K562 (cell line): ENCODE data around the gene OMG. TPM values are rescaled to one million over a fixed set of nuclear protein-coding genes. Genes with fewer than 3 reads are reported as not detected.

ENCODE experiments used
- ATAC-seq: fragments of 200-7000 bp; cut with Tn5 transposase; 3 replicates; pipeline ENCODE4 v1.9.1; 2020; ENCODE audit warnings: moderate library complexity
- BruUV-seq: library from RNA; stranded (reverse); fragments of 400-500 nt; replicated peaks from 2 replicates; lab custom pipeline; 2021; lab: Mats Ljungman, UMichigan
- CTCF ChIA-PET: fragments of 300-600 bp; formaldehyde crosslinking; extraction: SDS; loops from one replicate; lab custom pipeline; 2021; ENCODE audit warnings: low intra/inter-chr PET ratio; lab: Yijun Ruan, JAX
- POLR2A ChIA-PET: fragments of 300-600, 350-650 bp; sonication (Branson Sonifier 250); formaldehyde crosslinking; extraction: SDS; loops from one replicate; lab custom pipeline; 2021; ENCODE audit warnings: antibody characterized with exemption, inconsistent platforms; lab: Yijun Ruan, JAX
- DNase-seq, 4 experiments: peaks; one replicate each; pipeline versions ENCODE4 v3.0.0 to v3.0.0-alpha.2; 2011 to 2018; ENCODE audit warnings: low spot score in 3 of 4, mixed read lengths in 3 of 4; ENCODE audit errors: extremely low read depth in 1 of 4
- FAIRE-seq: peaks from 2 replicates; lab custom pipeline; 2011; peaks lifted over from hg19 to GRCh38; lab: Jason Lieb, UNC
- H2AFZ ChIP-seq: 2 replicates; pipeline ENCODE4 v1.6.0; 2011; ENCODE audit warnings: low read depth, low read length, control low read depth, inconsistent platforms
- H3K27ac ChIP-seq: fragments of 200-600 bp; 3 replicates; pipeline ENCODE4 v1.8.0; 2011; ENCODE audit warnings: low read depth, mild to moderate bottlenecking, control low read depth, inconsistent platforms, low read length, moderate library complexity, mixed read lengths; ENCODE audit errors: extremely low read depth
- H3K27me3 ChIP-seq, 2 experiments: fragments of 300-600 bp in 1 of 2; 2 replicates in 1 of 2; 3 replicates in 1 of 2; pipeline versions ENCODE4 v1.6.0 to v1.8.0; 2011; ENCODE audit warnings: inconsistent platforms in 2 of 2, low read length in 2 of 2, mild to moderate bottlenecking in 1 of 2, mixed read lengths in 1 of 2, moderate library complexity in 1 of 2; ENCODE audit not compliant: control insufficient read depth in 2 of 2, insufficient read depth in 2 of 2
- H3K36me3 ChIP-seq: fragments of 300-600 bp; 3 replicates; pipeline ENCODE4 v1.8.0; 2011; ENCODE audit warnings: mild to moderate bottlenecking, low read length, inconsistent platforms; ENCODE audit not compliant: control insufficient read depth, insufficient read depth
- H3K4me1 ChIP-seq, 2 experiments: fragments of 200-600 bp in 1 of 2; replicated peaks in 1 of 2; 2 replicates in 1 of 2; 3 replicates in 1 of 2; pipeline versions ENCODE4 v1.5.1 to v1.8.0; 2011; ENCODE audit warnings: inconsistent platforms in 2 of 2, low read length in 2 of 2, mild to moderate bottlenecking in 1 of 2, mixed read lengths in 1 of 2, moderate library complexity in 1 of 2; ENCODE audit not compliant: control insufficient read depth in 2 of 2, insufficient read depth in 2 of 2
- H3K4me2 ChIP-seq: 2 replicates; pipeline ENCODE4 v1.6.1; 2011; ENCODE audit warnings: low read length, control low read depth, inconsistent platforms, mixed read lengths; ENCODE audit not compliant: insufficient read depth
- H3K4me3 ChIP-seq: fragments of 200-600 bp; sonication (generic), shearing (Covaris generic); 2 replicates; pipeline ENCODE4 v1.5.1; 2016; ENCODE audit warnings: control low read depth, inconsistent platforms
- H3K79me2 ChIP-seq: fragments of 200-600 bp; 3 replicates; pipeline ENCODE4 v1.8.0; 2011; ENCODE audit warnings: low read length, inconsistent platforms; ENCODE audit not compliant: control insufficient read depth, insufficient read depth
- H3K9ac ChIP-seq, 2 experiments: 2 replicates each; pipeline versions ENCODE4 v1.6.0 to v1.6.1; 2011; ENCODE audit warnings: low read depth in 2 of 2, low read length in 2 of 2, control low read depth in 1 of 2, inconsistent platforms in 1 of 2, mild to moderate bottlenecking in 1 of 2, mixed read lengths in 1 of 2; ENCODE audit not compliant: insufficient read depth in 1 of 2
- H3K9me1 ChIP-seq: one replicate; pipeline ENCODE4 v1.6.0; 2011; ENCODE audit warnings: inconsistent platforms, mild to moderate bottlenecking, low read length, moderate library complexity; ENCODE audit not compliant: control insufficient read depth, insufficient read depth
- H3K9me3 ChIP-seq: replicated peaks from 2 replicates; pipeline ENCODE4 v1.5.1; 2011; ENCODE audit warnings: low read depth, low read length, inconsistent platforms; ENCODE audit not compliant: control insufficient read depth, insufficient read depth
- H4K20me1 ChIP-seq: replicated peaks from 2 replicates; pipeline ENCODE4 v1.6.1; 2011; ENCODE audit warnings: low read length, inconsistent platforms, mixed read lengths; ENCODE audit not compliant: control insufficient read depth, insufficient read depth
- CHD4 ChIP-seq: fragments of 200-600 bp; sonication (generic); IDR thresholded peaks from 3 replicates; pipeline ENCODE4 v1.6.1; 2012; ENCODE audit warnings: low read depth, mild to moderate bottlenecking, mixed read lengths, low read length, inconsistent platforms; ENCODE audit not compliant: insufficient read depth, insufficient replicate concordance, poor library complexity, severe bottlenecking
- EWSR1 ChIP-seq: fragments of 450-650 bp; IDR thresholded peaks from 2 replicates; pipeline ENCODE4 v1.6.1; 2018; ENCODE audit warnings: borderline replicate concordance, mild to moderate bottlenecking, low read depth, moderate library complexity; ENCODE audit not compliant: partially characterized antibody
- MAFK ChIP-seq: IDR thresholded peaks from 2 replicates; pipeline ENCODE4 v1.6.1; 2011; ENCODE audit warnings: low read length, improper control_type of control experiment
- NFIX ChIP-seq: fragments of 250-450 bp; sonication (Bioruptor Pico); IDR thresholded peaks from 2 replicates; pipeline ENCODE4 v1.4.0; 2020; ENCODE audit warnings: low read depth, mild to moderate bottlenecking, moderate library complexity
- POLR2A ChIP-seq: fragments of 450-650 bp; conservative IDR thresholded peaks from 2 replicates; pipeline ENCODE4 v1.6.1; 2016
- RFX5 ChIP-seq: IDR thresholded peaks from 2 replicates; pipeline ENCODE4 v1.6.1; 2011; ENCODE audit warnings: low read depth, mild to moderate bottlenecking, improper control_type of control experiment, low read length
- WGBS: fragments of 100-300 bp; shearing (Covaris generic); methylation state at CpG from one replicate; pipeline ENCODE4 v1.1.6; 2016; ENCODE audit warnings: low coverage, mixed read lengths; ENCODE audit not compliant: insufficient coverage; ENCODE audit errors: missing lambda C conversion rate; 5-methylcytosine and 5-hydroxymethylcytosine counted together
- in situ Hi-C: fragments of 300-500 bp; cut with MboI; formaldehyde crosslinking; loops from 4 replicates; pipeline ENCODE4 v1.15.0; 2018; ENCODE audit warnings: inconsistent platforms, mixed read lengths
- intact Hi-C: fragments of 100-400 bp; cut with micrococcal nuclease; formaldehyde crosslinking; loops from 2 replicates; pipeline ENCODE4 v1.14.2; 2022
- polyA plus RNA-seq, 8 experiments: library from polyadenylated mRNA; depleted of rRNA in 4 of 8; stranded (reverse) in 5 of 8; unstranded in 3 of 8; fragments of >200 nt; fragmentation: Nextera tagmentation in 2 of 8; fragmentation: Illumina TruSeq in 1 of 8; extraction: Ambion mirVana in 2 of 8; extraction: Trizol in 1 of 8; gene quantifications; 2 replicates each; pipeline versions ENCODE4 v1.2.1 to v1.2.3, GENCODE V29; 2011 to 2014; ENCODE audit warnings: inconsistent platforms in 1 of 8, missing spikeins in 1 of 8
- total RNA-seq, 7 experiments: library from RNA; depleted of rRNA in 6 of 7; stranded (reverse); fragments of >200 nt in 6 of 7; fragmentation: Illumina TruSeq in 2 of 7; extraction: Trizol in 2 of 7; gene quantifications; 2 replicates each; pipeline versions ENCODE4 v1.2.1 to v1.2.3, GENCODE V29; 2011 to 2021; ENCODE audit warnings: low replicate concordance in 1 of 7
- TF ChIP-seq, protein P1 (sequence below): fragments of 450-650 bp; IDR thresholded peaks from 2 replicates; pipeline ENCODE4 v1.6.1; 2016; ENCODE audit warnings: antibody characterized with exemption
- TF ChIP-seq, protein P2 (sequence below): IDR thresholded peaks from 2 replicates; pipeline ENCODE4 v1.6.1; 2011; ENCODE audit not compliant: insufficient read length; ENCODE audit errors: extremely low read depth
- TF ChIP-seq, protein P3 (sequence below): sonication (generic); formaldehyde crosslinking; IDR thresholded peaks from 2 replicates; pipeline ENCODE4 v1.4.0; 2020; ENCODE audit warnings: mild to moderate bottlenecking, missing genetic modification reagents
- TF ChIP-seq, protein P4 (sequence below): fragments of 250-450 bp; sonication (Bioruptor Pico); IDR thresholded peaks from 2 replicates; pipeline ENCODE4 v1.4.0; 2020; ENCODE audit warnings: mild to moderate bottlenecking, moderate library complexity
- TF ChIP-seq, protein P5 (sequence below): fragments of 450-650 bp; IDR thresholded peaks from one replicate; pipeline ENCODE4 v1.6.1; 2018; ENCODE audit warnings: mild to moderate bottlenecking, moderate library complexity; ENCODE audit not compliant: partially characterized antibody

OMG gene
- total and polyA plus RNA-seq, 9 of the 15 experiments (the other 6 are each of a cell fraction or from before 2014, with no cell fraction given): 0.41 TPM; not detected in 8

DNA sequence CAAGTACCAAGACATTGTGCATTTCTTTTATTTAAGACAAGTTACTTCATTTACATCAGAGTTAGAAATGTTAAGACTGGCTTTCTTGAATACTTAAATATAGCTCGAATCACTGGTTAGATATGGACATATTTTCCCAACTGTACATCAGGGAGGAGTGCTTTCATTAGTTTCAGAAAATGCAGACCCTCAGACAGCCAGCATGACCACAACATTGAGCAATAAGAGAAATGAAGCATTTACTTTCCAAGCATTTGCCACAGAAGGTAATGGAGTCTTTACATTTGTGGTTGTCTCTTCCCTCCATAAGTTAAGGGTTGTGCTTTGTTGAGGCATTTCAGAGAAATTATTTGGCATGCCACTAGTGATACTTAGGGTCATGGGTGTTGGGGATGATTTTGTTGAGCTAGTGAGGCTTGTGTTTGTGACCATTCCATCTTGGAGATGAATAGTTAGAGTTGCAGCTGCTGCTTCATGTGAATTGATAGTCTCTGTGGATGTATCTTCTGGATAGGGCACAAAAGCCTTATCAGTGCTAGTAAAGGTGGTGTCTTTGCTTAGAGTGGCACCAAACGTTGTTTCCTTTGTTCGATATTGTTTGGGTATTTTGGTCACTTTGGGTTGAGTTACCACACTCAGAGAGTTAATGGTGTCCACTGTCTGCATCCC is 2.1 kb downstream of the OMG start (continued):
- TF ChIP-seq, protein P1, sequence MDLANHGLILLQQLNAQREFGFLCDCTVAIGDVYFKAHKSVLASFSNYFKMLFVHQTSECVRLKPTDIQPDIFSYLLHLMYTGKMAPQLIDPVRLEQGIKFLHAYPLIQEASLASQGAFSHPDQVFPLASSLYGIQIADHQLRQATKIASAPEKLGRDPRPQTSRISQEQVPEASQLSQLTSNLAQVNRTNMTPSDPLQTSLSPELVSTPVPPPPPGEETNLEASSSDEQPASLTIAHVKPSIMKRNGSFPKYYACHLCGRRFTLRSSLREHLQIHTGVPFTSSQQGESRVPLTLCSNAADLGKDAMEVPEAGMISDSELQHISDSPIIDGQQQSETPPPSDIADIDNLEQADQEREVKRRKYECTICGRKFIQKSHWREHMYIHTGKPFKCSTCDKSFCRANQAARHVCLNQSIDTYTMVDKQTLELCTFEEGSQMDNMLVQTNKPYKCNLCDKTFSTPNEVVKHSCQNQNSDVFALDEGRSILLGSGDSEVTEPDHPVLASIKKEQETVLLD: no peak
- TF ChIP-seq MAFK: no peak

DNA sequence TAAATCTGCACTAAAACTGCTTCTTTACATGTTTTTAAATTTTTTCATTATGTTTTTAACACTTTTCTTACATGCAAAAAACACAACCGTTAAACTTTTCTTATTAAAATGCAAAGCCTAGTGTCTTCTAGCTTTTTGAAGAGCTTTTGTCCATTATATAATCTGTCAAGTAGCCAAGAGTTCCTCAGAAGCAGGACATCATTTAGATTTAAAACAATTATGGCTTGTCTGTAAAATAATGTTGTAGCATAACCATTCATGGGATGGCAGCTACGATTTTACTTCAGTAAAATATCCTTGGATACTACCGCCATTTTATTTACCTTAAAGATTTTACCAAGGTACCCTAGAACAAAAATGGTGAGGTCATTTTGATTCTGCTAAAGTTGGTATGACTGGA is 2.8 kb downstream of the OMG start:
- CTCF ChIA-PET: no interaction called here
- TF ChIP-seq CHD4: no peak
- no peak for TF ChIP-seq EWSR1
- TF ChIP-seq POLR2A: no peak
- TF ChIP-seq, protein P2, sequence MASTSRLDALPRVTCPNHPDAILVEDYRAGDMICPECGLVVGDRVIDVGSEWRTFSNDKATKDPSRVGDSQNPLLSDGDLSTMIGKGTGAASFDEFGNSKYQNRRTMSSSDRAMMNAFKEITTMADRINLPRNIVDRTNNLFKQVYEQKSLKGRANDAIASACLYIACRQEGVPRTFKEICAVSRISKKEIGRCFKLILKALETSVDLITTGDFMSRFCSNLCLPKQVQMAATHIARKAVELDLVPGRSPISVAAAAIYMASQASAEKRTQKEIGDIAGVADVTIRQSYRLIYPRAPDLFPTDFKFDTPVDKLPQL: no peak
- no peak for TF ChIP-seq RFX5
- no peak for TF ChIP-seq NFIX
- TF ChIP-seq, protein P3, sequence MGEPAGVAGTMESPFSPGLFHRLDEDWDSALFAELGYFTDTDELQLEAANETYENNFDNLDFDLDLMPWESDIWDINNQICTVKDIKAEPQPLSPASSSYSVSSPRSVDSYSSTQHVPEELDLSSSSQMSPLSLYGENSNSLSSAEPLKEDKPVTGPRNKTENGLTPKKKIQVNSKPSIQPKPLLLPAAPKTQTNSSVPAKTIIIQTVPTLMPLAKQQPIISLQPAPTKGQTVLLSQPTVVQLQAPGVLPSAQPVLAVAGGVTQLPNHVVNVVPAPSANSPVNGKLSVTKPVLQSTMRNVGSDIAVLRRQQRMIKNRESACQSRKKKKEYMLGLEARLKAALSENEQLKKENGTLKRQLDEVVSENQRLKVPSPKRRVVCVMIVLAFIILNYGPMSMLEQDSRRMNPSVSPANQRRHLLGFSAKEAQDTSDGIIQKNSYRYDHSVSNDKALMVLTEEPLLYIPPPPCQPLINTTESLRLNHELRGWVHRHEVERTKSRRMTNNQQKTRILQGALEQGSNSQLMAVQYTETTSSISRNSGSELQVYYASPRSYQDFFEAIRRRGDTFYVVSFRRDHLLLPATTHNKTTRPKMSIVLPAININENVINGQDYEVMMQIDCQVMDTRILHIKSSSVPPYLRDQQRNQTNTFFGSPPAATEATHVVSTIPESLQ (CRISPR knock-in tag): no peak
- TF ChIP-seq, protein P4, sequence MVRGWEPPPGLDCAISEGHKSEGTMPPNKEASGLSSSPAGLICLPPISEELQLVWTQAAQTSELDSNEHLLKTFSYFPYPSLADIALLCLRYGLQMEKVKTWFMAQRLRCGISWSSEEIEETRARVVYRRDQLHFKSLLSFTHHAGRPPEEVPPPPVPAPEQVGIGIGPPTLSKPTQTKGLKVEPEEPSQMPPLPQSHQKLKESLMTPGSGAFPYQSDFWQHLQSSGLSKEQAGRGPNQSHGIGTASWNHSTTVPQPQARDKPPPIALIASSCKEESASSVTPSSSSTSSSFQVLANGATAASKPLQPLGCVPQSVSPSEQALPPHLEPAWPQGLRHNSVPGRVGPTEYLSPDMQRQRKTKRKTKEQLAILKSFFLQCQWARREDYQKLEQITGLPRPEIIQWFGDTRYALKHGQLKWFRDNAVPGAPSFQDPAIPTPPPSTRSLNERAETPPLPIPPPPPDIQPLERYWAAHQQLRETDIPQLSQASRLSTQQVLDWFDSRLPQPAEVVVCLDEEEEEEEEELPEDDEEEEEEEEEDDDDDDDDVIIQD (CRISPR knock-in tag): no peak
- TF ChIP-seq, protein P5, sequence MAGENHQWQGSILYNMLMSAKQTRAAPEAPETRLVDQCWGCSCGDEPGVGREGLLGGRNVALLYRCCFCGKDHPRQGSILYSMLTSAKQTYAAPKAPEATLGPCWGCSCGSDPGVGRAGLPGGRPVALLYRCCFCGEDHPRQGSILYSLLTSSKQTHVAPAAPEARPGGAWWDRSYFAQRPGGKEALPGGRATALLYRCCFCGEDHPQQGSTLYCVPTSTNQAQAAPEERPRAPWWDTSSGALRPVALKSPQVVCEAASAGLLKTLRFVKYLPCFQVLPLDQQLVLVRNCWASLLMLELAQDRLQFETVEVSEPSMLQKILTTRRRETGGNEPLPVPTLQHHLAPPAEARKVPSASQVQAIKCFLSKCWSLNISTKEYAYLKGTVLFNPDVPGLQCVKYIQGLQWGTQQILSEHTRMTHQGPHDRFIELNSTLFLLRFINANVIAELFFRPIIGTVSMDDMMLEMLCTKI: no peak

More for the DNA sequence above, 2.8 kb downstream of the OMG start:
- in situ Hi-C loops (no loop called here), intact Hi-C loops (no loop called here)
- no TSS peak for BruUV-seq
- ATAC-seq: no peak
- Histone ChIP-seq H3K9me1 (no peaks in the 10 kb centered on the region), H4K20me1 (no peaks in the 10 kb centered on the region), H3K27me3 (no peaks in the 10 kb centered on the region), H3K79me2 (no peaks in the 10 kb centered on the region), H3K27ac (no peak overlapping the region), H3K9me3 (no peaks in the 10 kb centered on the region), H3K4me1 (no peaks in the 10 kb centered on the region), H2AFZ (no peak overlapping the region), H3K4me2 (no peak overlapping the region), H3K36me3 (peaks cover 11% of the 10 kb centered on the region), H3K9ac (no peak overlapping the region), H3K4me3 (no peak overlapping the region)
- no peak for DNase-seq
- 69% methylated on average over 3 of the region's 3 CpGs for WGBS
- no peak for FAIRE-seq
- POLR2A ChIA-PET: interaction anchor here (1.3 to 1.4 kb wide), 2 partner anchors 10 to 17 kb away, joined by 3 read pairs; no protein-coding TSS in a partner anchor
